ENCODE measurements around the gene NTRK3.

DNA sequence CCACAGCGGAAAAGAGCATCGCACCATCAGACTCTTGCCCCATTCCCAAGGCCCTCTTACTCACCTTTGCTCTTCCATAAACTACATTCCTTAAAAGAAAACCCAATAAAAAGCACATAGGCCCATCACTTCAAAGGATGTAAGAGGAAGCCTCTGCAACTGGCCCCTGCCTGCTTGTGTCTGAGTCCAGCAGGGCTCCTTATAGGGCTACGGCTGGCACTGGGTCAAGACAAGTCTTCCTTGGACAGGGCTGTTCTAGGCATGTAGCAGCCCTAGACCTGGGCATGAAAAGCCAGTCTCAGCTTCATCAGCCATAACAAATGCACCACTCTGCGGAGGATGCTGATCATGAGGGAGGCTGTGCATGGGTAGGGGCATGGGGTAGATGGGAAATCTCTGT, 218.3 kb downstream of the NTRK3 start:
- TF ChIP-seq POLR2AphosphoS5 (IDR thresholded peaks at IDR 0.05; ENCODE audit: borderline replicate concordance, low read depth, low read length) = no peak
- TF ChIP-seq EZH2 (IDR thresholded peaks at IDR 0.05) = no peak
- no peak for TF ChIP-seq FOXP2 (optimal IDR thresholded peaks at IDR 0.05; ENCODE audit: control extremely low read depth, extremely low read length, insufficient read depth)

Data from SK-N-MC (cell line).